Parathyroid adenoma (tissue), 2 donors: Measurements from ENCODE around the gene CFAP299.

Source experiments
- H2AFZ ChIP-seq: fragments of 300-600 bp; sonication (generic); one replicate; pipeline ENCODE4 v1.7.0; 2017; ENCODE audit warnings: antibody characterized with exemption, mild to moderate bottlenecking
- H3K27ac ChIP-seq: fragments of 300-600 bp; sonication (generic); one replicate; pipeline ENCODE4 v1.7.0; 2017
- H3K27me3 ChIP-seq: fragments of 300-600 bp; sonication (generic); one replicate; pipeline ENCODE4 v1.7.0; 2017; ENCODE audit warnings: low read length; ENCODE audit not compliant: control insufficient read depth, insufficient read depth
- H3K36me3 ChIP-seq: fragments of 300-600 bp; sonication (generic); one replicate; pipeline ENCODE4 v1.7.0; 2017; ENCODE audit warnings: low read length; ENCODE audit not compliant: control insufficient read depth, insufficient read depth
- H3K4me1 ChIP-seq: fragments of 300-600 bp; sonication (generic); one replicate; pipeline ENCODE4 v1.7.0; 2017; ENCODE audit warnings: control low read depth
- H3K4me2 ChIP-seq: fragments of 300-600 bp; sonication (generic); one replicate; pipeline ENCODE4 v1.7.0; 2017; ENCODE audit warnings: low read length
- H3K4me3 ChIP-seq: fragments of 300-600 bp; sonication (generic); one replicate; pipeline ENCODE4 v1.7.0; 2017; ENCODE audit warnings: low read depth, low read length
- H3K79me2 ChIP-seq: fragments of 300-600 bp; sonication (generic); one replicate; pipeline ENCODE4 v1.7.0; 2017; ENCODE audit warnings: control low read depth
- H3K9ac ChIP-seq: fragments of 300-600 bp; sonication (generic); one replicate; pipeline ENCODE4 v1.7.0; 2017; ENCODE audit warnings: mild to moderate bottlenecking
- H3K9me3 ChIP-seq: fragments of 300-600 bp; sonication (generic); one replicate; pipeline ENCODE4 v1.7.0; 2017; ENCODE audit warnings: low read length; ENCODE audit not compliant: control insufficient read depth
- CTCF ChIP-seq: fragments of 300-600 bp; sonication (generic); IDR thresholded peaks from one replicate; pipeline ENCODE4 v1.7.0; 2017; ENCODE audit warnings: antibody characterized with exemption, mild to moderate bottlenecking
- donor health status: primary hyperparathyroidism.

Gene CFAP299

GRCh38 chr4:80540349-80540748 lies 204.8 kb downstream of the CFAP299 start:
- H3K4me1 ChIP-seq: no peaks in the 10 kb centered on the region
- no peak overlapping the region for H3K27ac ChIP-seq
- no peaks in the 10 kb centered on the region for H3K27me3 ChIP-seq
- H3K9ac ChIP-seq: no peak overlapping the region
- no peaks in the 10 kb centered on the region for H3K36me3 ChIP-seq
- no peak for TF ChIP-seq CTCF
- no peaks in the 10 kb centered on the region for H3K9me3 ChIP-seq
- H2AFZ ChIP-seq: no peak overlapping the region
- no peak overlapping the region for H3K4me2 ChIP-seq
- no peak overlapping the region for H3K4me3 ChIP-seq
- H3K79me2 ChIP-seq: no peaks in the 10 kb centered on the region

DNA sequence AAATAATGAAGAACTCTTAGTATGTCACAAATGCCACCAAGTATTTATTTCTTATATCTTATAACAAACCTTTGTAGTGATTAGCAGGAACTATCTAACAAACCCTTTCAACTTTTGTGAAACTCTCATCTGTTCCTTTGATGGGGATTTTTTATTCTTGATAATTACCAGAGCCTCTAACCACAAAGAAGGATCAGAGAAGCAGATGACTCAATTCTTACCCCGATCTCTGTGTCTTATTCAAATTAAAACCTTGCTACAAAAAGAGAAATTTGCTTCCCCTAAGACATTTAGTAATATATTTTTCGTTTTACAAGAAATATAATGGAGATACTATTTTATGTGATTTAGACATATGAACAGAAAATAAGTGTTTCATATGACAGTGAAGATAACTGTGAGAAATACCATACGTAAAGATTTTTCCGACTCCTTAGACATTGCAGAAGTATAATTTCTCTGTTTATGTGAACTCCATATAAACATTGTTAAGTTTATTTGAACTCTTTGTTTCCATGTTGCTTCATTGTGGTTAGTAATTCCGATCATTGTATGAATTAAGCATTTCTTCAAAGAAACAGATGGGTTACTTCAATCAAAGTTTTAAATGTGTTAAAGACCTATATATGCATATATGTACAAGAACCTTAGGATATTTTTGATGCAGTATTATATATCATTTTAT lies 205.4 kb downstream of the CFAP299 start:
- Histone ChIP-seq H3K27ac (no peak overlapping the region), H3K9ac (no peak overlapping the region), H3K9me3 (no peaks in the 10 kb centered on the region), H3K4me1 (no peaks in the 10 kb centered on the region), H3K79me2 (no peaks in the 10 kb centered on the region), H3K4me3 (no peak overlapping the region), H3K4me2 (no peak overlapping the region), H2AFZ (no peak overlapping the region), H3K27me3 (no peaks in the 10 kb centered on the region), H3K36me3 (no peaks in the 10 kb centered on the region)
- TF ChIP-seq CTCF: no peak

DNA sequence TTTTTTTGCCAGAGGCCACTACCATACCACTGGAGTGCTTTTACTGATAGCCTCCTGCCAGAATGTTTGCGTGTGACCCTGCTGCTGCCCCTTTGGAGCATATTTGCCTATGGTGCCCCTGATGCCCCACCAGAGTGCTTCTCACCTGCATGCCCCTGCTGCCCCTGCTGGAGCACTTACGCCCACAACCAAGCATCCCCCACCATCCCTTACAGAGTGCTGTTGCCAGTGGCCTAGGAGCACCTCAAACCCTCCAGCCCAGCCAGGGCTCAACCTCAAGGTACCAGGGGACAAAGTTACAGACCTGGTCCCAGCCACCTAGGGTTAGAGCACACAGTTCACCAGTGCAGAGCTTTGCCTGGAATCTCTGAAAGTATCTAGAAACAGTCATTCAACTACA lies 207.2 kb downstream of the CFAP299 start:
- Histone ChIP-seq H3K4me3 (no peak overlapping the region), H3K27ac (no peak overlapping the region)
- TF ChIP-seq CTCF: no peak

DNA sequence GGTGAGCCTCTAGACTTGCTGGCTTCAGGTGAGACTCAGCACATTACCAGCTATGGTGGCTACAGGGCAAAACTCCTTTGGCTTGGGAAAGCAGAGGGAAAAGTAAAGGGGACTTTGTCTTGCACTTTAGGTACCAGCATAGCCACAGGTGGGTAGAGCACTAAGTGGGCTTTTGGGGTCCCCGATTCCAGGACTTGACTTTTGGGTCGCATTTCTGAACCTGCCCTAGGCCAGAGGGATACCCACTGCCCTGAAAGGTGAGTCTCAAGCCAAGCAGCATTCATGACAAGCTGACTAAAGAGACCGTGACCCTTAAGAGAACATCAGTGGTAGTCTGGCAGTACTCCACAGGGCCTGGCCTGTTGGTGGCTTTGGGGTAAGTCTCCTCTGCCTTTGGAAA lies 224.8 kb downstream of the CFAP299 start:
- Histone ChIP-seq H2AFZ (no peak overlapping the region), H3K36me3 (no peaks in the 10 kb centered on the region), H3K27ac (no peak overlapping the region), H3K4me2 (no peak overlapping the region), H3K9ac (no peak overlapping the region), H3K79me2 (no peaks in the 10 kb centered on the region), H3K4me3 (no peak overlapping the region), H3K9me3 (no peaks in the 10 kb centered on the region), H3K27me3 (no peaks in the 10 kb centered on the region), H3K4me1 (no peaks in the 10 kb centered on the region)
- no peak for TF ChIP-seq CTCF

More for the DNA sequence above, 207.2 kb downstream of the CFAP299 start:
- Histone ChIP-seq H3K4me1 (no peaks in the 10 kb centered on the region), H3K4me2 (no peak overlapping the region), H3K36me3 (no peaks in the 10 kb centered on the region), H3K27me3 (no peaks in the 10 kb centered on the region), H3K79me2 (no peaks in the 10 kb centered on the region), H3K9me3 (no peaks in the 10 kb centered on the region), H2AFZ (no peak overlapping the region), H3K9ac (no peak overlapping the region)

GRCh38 chr4:80566203-80566872 lies 230.8 kb downstream of the CFAP299 start:
- H3K9me3 ChIP-seq: no peaks in the 10 kb centered on the region
- H2AFZ ChIP-seq: no peak overlapping the region
- no peaks in the 10 kb centered on the region for H3K79me2 ChIP-seq
- no peak overlapping the region for H3K9ac ChIP-seq
- no peaks in the 10 kb centered on the region for H3K36me3 ChIP-seq
- no peak overlapping the region for H3K4me2 ChIP-seq
- no peaks in the 10 kb centered on the region for H3K27me3 ChIP-seq
- no peak for TF ChIP-seq CTCF
- H3K4me3 ChIP-seq: no peak overlapping the region
- no peak overlapping the region for H3K27ac ChIP-seq
- no peaks in the 10 kb centered on the region for H3K4me1 ChIP-seq
